ENCODE measurements around the gene FBXW7. TPM values are rescaled to one million over a fixed set of nuclear protein-coding genes. Genes with fewer than 3 reads are reported as not detected.

Gene FBXW7
- total RNA-seq, 2 donors from 2014 or later = 37.7 to 55.0 TPM

DNA sequence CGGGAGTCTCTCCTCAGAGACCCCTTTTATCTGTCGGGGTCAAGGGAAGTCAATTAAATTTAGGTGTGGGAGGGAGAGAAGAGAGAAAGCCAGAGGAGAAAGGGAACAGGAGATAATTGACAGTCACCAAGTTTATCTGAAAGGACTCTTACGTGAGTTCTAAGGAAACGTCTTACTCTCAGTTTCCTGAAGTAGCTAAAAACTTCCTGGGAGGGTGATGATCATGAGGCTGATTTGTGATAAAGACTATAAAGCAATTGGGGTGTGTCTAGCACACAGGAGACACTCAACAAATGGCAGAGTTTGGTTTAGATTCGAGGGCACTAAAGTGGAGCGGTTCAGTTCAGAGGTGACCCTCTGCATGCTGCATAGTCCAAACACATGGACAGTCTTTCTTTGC, 254.1 kb downstream of the FBXW7 start:
- DNase-seq (ENCODE audit: low spot score) = no peak
- intact Hi-C loops (cut with DNase I) = no loop called here

DNA sequence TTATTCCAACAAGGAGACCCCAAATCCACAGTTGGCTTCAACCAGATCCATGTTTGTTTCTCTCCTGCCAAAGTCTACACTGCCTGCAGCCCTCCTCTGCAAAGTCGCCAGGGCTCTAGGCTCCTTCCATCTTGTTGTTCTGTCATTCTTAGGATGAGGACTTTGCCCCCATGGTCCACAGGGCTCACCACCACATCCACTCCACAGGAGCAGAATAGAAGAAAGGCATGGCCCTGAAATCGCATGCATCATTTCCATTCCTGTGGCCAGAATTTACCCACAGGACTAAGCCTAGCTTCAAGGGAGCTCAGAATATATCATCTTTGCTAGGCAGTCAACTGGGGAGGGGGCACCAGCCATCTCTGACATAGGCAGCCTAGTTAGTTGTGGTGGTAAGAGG, 254.7 kb downstream of the FBXW7 start:
- peak; percentile 64 for DNase-seq (ENCODE audit: low spot score)
- intact Hi-C loops (cut with DNase I) = no loop called here

DNA sequence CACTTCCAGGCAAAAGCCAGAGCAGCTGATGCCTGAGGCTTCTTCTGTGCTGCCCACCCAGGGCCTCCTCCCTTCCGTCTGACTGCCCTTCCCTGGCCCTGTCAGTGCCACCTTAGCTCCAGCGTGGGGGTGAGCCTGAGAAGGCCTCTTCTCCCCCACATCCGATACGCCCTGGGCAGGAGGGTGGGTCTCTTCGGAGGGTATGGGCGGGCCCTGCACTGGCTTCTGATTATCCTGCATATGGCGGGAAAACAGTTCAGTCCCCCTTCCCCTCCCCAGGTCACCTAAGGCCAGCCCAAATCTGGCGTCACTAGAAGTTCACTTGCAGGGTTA, 256.7 kb downstream of the FBXW7 start:
- no peak for DNase-seq (ENCODE audit: low spot score)
- intact Hi-C loops (cut with DNase I) = no loop called here

DNA sequence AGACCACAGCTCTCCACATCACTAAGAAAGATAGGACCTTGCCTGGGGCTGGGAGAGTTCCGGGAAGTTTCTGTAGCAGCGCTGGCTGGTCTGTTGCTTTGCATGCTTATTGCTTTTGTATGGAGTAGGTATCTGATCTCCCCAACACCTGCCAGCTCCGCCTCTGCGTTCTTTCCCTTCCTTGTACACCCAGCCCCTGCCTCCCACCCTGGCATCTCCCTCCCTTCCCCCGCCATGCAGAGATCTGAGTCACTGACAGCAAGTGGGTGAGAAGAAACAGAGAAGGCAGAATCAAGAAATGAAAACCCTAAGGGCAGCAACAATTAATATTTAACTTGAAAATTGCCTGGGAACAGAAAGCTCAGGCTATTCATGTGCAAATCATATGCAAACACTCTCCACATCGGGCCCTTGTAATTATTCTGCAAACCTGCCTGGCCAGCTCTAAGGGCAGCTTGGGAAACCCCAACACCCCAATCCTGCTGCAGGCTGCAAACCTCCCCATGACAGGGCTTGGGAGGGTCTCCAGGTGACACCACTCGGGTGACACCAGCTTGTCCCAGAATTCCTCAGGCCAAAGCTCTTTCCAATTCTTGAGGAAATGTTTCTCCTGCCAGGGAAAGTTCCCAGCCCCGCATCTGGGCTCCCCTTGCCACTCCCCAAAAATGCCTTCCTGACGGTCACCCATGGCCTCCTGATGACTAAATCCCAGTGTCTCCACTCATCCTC, 257.2 kb downstream of the FBXW7 start:
- peak; percentile 47 for DNase-seq (ENCODE audit: low spot score)
- intact Hi-C loops (cut with DNase I) = no loop called here

DNA sequence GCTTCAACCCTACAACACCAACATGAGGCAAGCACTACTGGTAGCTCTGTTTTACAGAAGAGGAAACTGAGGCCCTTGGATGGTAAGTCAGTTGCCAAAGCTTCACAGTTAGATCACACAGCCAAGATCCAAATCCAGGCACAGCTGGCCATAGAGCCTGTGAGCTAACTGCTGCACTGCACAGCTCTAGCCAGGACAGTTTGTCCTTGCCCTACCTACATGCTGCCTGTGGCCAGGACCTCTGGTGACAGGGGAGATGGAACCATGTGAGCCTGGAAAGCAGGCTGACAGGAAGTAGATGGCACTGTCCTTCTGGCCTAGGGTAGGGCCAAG, 257.8 kb downstream of the FBXW7 start:
- peak; percentile 22 for DNase-seq (ENCODE audit: low spot score)
- intact Hi-C loops (cut with DNase I) = no loop called here

DNA sequence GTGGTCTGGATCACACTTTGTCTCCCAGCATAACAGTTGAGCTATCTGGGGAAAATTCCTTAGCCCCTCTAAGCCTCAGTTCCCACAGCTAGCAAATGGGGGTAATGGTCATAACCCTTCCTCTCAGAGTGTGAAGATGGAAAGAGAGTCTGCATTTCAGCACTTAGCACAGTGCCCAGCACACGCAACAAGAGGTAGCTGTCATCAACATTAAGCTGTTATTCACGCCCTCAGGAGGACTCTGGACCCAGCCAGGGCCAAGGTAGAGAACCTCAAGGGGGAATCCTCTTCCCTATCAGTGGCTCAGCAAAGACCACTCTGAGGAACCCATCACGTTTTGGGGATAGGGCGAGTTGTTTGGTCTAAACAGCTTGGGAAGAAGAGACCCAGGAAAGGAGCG, 258.6 kb downstream of the FBXW7 start:
- peak; percentile 46 for DNase-seq (ENCODE audit: low spot score)
- intact Hi-C loops (cut with DNase I) = no loop called here

DNA sequence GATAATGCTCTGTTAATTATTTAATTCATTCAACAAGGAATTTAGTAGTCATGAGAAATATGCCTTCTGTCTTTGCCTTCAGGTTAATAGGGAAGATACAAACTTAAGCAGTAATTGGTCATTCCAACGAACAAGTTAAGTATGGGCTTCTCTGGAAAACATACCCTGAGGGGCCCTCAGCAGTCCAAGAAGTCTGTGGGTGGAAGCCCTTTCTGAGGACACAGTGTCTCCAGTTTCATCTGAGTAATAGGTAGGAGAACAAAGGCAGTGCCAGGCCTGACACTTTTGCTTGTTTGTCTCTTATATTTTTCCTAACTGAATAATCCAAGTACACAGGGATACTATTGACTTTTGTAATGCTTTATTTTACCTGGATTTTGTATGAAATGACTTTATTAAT, 262.5 kb downstream of the FBXW7 start:
- DNase-seq (ENCODE audit: low spot score) = no peak
- intact Hi-C loops (cut with DNase I) = no loop called here

Small RNA genes within 50 kb of the gene (microRNA-seq; reads per million reads assigned to microRNA genes)
- gene MIR3140 (ENCODE audit: borderline microRNAs expressed in 2 of 2) = 0.26 to 0.65 reads per million in 2 donors

Other genes starting within 250 kb of the FBXW7 start
- 1 to 10 TPM; 1.5 to 4.0 TPM for gene TMEM154, start 143.9 kb upstream of the FBXW7 start, total RNA-seq
- gene TIGD4, start 243.6 kb upstream of the FBXW7 start, total RNA-seq = under 1 TPM; 0.37 to 0.38 TPM
- 10 to 100 TPM; 34.0 to 35.5 TPM for gene ARFIP1, start 243.9 kb upstream of the FBXW7 start, total RNA-seq

Measured in posterior vena cava (tissue), 2 donors.